HL-60 (cell line): ENCODE measurements around the gene CSNK1G1.

ENCODE experiments used
- CTCF ChIP-seq: IDR thresholded peaks from one replicate; pipeline ENCODE4 v1.5.1; 2011; ENCODE audit warnings: low read length, control low read depth, inconsistent platforms; ENCODE audit not compliant: insufficient read depth
- GABPA ChIP-seq: IDR thresholded peaks from 2 replicates; pipeline ENCODE4 v1.6.1; 2012; ENCODE audit warnings: low read depth
- POLR2AphosphoS5 ChIP-seq: IDR thresholded peaks from 2 replicates; pipeline ENCODE4 v1.6.1; 2012; ENCODE audit warnings: low read depth
- TF ChIP-seq, protein P1 (sequence below): IDR thresholded peaks from 2 replicates; pipeline ENCODE4 v1.6.1; 2012; ENCODE audit warnings: low read depth; ENCODE audit not compliant: insufficient replicate concordance

DNA sequence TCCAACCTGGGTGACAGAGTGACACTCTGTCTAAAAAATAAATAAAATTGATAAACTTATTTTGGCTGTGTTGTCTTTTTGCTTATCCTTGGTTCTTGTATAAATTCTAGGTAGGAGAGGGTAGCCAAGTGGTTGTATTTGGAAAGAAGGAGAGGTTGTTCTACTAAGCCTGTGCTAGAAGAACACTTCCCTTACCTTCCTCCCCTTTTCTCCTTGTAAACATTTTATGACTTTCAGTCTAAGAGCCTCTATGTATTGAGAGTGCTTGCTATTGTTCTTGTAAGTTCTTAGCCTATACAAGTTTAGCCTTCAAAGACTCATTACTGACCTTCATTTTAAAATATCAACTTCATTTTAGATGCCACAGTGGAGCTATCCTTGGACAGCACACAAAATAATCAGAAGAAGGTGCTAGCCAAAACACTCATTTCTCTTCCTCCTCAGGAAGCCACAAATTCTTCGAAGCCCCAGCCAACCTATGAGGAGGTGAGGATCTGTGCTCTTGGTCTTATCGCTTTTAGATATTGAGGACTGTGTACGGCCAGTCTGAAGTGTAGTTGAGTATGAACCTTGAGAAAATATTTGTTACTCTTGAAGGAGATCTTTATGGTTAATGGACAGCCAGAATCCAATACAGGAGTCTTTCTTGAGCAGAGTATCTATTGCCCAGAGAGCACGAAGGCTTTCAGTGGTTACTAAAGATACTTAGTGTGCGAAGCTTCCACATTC is 238.1 kb downstream of the CSNK1G1 start:
- TF ChIP-seq CTCF (no peak), POLR2AphosphoS5 (no peak), GABPA (no peak)
- TF ChIP-seq, protein P1, sequence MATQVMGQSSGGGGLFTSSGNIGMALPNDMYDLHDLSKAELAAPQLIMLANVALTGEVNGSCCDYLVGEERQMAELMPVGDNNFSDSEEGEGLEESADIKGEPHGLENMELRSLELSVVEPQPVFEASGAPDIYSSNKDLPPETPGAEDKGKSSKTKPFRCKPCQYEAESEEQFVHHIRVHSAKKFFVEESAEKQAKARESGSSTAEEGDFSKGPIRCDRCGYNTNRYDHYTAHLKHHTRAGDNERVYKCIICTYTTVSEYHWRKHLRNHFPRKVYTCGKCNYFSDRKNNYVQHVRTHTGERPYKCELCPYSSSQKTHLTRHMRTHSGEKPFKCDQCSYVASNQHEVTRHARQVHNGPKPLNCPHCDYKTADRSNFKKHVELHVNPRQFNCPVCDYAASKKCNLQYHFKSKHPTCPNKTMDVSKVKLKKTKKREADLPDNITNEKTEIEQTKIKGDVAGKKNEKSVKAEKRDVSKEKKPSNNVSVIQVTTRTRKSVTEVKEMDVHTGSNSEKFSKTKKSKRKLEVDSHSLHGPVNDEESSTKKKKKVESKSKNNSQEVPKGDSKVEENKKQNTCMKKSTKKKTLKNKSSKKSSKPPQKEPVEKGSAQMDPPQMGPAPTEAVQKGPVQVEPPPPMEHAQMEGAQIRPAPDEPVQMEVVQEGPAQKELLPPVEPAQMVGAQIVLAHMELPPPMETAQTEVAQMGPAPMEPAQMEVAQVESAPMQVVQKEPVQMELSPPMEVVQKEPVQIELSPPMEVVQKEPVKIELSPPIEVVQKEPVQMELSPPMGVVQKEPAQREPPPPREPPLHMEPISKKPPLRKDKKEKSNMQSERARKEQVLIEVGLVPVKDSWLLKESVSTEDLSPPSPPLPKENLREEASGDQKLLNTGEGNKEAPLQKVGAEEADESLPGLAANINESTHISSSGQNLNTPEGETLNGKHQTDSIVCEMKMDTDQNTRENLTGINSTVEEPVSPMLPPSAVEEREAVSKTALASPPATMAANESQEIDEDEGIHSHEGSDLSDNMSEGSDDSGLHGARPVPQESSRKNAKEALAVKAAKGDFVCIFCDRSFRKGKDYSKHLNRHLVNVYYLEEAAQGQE: no peak
